MM.1S (cell line): ENCODE measurements around the gene SFI1.

Experiments
- DNase-seq: peaks from one replicate; pipeline ENCODE4 v3.0.0-alpha.2; 2015
- H2AFZ ChIP-seq: fragments of 300-600 bp; sonication (generic); 2 replicates; pipeline ENCODE4 v1.6.0; 2016; ENCODE audit warnings: antibody characterized with exemption, low read length
- H3F3A ChIP-seq: fragments of 300-600 bp; sonication (generic); 2 replicates; pipeline ENCODE4 v1.6.1; 2016; ENCODE audit warnings: mild to moderate bottlenecking, antibody characterized with exemption, low read length, moderate library complexity, mixed read lengths; ENCODE audit not compliant: insufficient read depth
- H3K27ac ChIP-seq: fragments of 300-600 bp; sonication (generic); 2 replicates; pipeline ENCODE4 v1.5.1; 2016; ENCODE audit warnings: mild to moderate bottlenecking, low read length
- H3K27me3 ChIP-seq: fragments of 300-600 bp; sonication (generic); replicated peaks from 2 replicates; pipeline ENCODE4 v1.6.0; 2016; ENCODE audit warnings: low read length; ENCODE audit not compliant: insufficient read depth
- H3K36me3 ChIP-seq: fragments of 300-600 bp; sonication (generic); replicated peaks from 2 replicates; pipeline ENCODE4 v1.6.1; 2016; ENCODE audit warnings: mild to moderate bottlenecking, low read length, mixed read lengths; ENCODE audit not compliant: insufficient read depth
- H3K4me1 ChIP-seq: fragments of 300-600 bp; sonication (generic); 2 replicates; pipeline ENCODE4 v1.6.1; 2016; ENCODE audit warnings: low read length, mixed read lengths
- H3K4me2 ChIP-seq: fragments of 300-600 bp; sonication (generic); 2 replicates; pipeline ENCODE4 v1.6.0; 2016; ENCODE audit warnings: low read depth, low read length
- H3K4me3 ChIP-seq: fragments of 300-600 bp; sonication (generic); 2 replicates; pipeline ENCODE4 v1.5.1; 2016; ENCODE audit warnings: low read length, mixed read lengths
- H3K79me2 ChIP-seq: fragments of 300-600 bp; sonication (generic); 2 replicates; pipeline ENCODE4 v1.6.1; 2016; ENCODE audit warnings: mixed run types, low read length, mixed read lengths
- H3K9ac ChIP-seq: fragments of 300-600 bp; sonication (generic); 2 replicates; pipeline ENCODE4 v1.6.1; 2016; ENCODE audit warnings: low read length, mixed read lengths
- H3K9me2 ChIP-seq: fragments of 300-600 bp; sonication (generic); replicated peaks from 2 replicates; pipeline ENCODE4 v1.6.1; 2016; ENCODE audit warnings: mild to moderate bottlenecking, low read length, mixed read lengths; ENCODE audit not compliant: insufficient read depth
- H3K9me3 ChIP-seq: fragments of 300-600 bp; sonication (generic); replicated peaks from 2 replicates; pipeline ENCODE4 v1.6.1; 2016; ENCODE audit warnings: mild to moderate bottlenecking, low read length, mixed read lengths; ENCODE audit not compliant: insufficient read depth
- H4K20me1 ChIP-seq: fragments of 300-600 bp; sonication (generic); 2 replicates; pipeline ENCODE4 v1.6.1; 2016; ENCODE audit warnings: mild to moderate bottlenecking, low read length, moderate library complexity, mixed read lengths; ENCODE audit not compliant: insufficient read depth
- EZH2 ChIP-seq: fragments of 300-600 bp; sonication (generic); optimal IDR thresholded peaks from 2 replicates; pipeline ENCODE3; 2017; ENCODE audit warnings: low read depth, mild to moderate bottlenecking, antibody characterized with exemption, low read length, mixed read lengths
- EZH2phosphoT487 ChIP-seq: fragments of 300-600 bp; sonication (generic); IDR thresholded peaks from 2 replicates; pipeline ENCODE4 v1.6.1; 2018; ENCODE audit warnings: antibody characterized with exemption, low read length
- TF ChIP-seq, protein P1 (sequence below): fragments of 300-600 bp; sonication (generic); IDR thresholded peaks from 2 replicates; pipeline ENCODE4 v1.5.1; 2016; ENCODE audit warnings: antibody characterized with exemption, low read length, mixed read lengths

SFI1 gene

DNA sequence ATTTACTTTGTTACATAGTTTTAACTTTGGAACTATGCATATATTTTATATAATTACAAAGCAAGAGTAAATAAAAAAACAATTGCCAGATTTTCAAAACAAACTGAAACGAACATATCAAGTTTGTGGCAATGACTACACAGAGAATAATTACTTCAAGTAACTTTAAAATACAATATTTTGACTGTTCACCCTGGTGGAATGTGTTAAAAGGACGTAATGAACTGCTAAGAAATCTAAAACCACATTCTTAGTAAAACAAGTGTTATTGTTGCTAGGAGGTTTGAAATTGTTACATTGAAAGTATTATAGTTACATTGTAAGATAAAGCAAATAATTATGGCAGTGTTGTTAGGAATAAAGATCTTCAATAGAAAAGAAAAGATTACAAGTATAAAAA is 71.4 kb downstream of the SFI1 start:
- H2AFZ ChIP-seq, result no peak overlapping the region
- H3K9ac ChIP-seq, result no peak overlapping the region
- no peaks in the 10 kb centered on the region for H3K27me3 ChIP-seq
- no peaks in the 10 kb centered on the region for H3K4me1 ChIP-seq
- TF ChIP-seq EZH2 (no peak), EZH2phosphoT487 (no peak)
- TF ChIP-seq, protein P1, sequence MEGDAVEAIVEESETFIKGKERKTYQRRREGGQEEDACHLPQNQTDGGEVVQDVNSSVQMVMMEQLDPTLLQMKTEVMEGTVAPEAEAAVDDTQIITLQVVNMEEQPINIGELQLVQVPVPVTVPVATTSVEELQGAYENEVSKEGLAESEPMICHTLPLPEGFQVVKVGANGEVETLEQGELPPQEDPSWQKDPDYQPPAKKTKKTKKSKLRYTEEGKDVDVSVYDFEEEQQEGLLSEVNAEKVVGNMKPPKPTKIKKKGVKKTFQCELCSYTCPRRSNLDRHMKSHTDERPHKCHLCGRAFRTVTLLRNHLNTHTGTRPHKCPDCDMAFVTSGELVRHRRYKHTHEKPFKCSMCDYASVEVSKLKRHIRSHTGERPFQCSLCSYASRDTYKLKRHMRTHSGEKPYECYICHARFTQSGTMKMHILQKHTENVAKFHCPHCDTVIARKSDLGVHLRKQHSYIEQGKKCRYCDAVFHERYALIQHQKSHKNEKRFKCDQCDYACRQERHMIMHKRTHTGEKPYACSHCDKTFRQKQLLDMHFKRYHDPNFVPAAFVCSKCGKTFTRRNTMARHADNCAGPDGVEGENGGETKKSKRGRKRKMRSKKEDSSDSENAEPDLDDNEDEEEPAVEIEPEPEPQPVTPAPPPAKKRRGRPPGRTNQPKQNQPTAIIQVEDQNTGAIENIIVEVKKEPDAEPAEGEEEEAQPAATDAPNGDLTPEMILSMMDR, result no peak
- H3K4me2 ChIP-seq, result no peak overlapping the region
- H3K79me2 ChIP-seq, result no peaks in the 10 kb centered on the region
- no peaks in the 10 kb centered on the region for H3K9me2 ChIP-seq
- H3K4me3 ChIP-seq, result no peak overlapping the region
- no peaks in the 10 kb centered on the region for H3F3A ChIP-seq
- no peaks in the 10 kb centered on the region for H3K9me3 ChIP-seq
- no peak overlapping the region for H3K27ac ChIP-seq
- no peak for DNase-seq
- no peaks in the 10 kb centered on the region for H3K36me3 ChIP-seq
- H4K20me1 ChIP-seq, result no peaks in the 10 kb centered on the region

GRCh38 chr22:31569126-31569525 is 72.8 kb downstream of the SFI1 start:
- Histone ChIP-seq H3K27me3 (no peaks in the 10 kb centered on the region), H3K9me3 (no peaks in the 10 kb centered on the region), H3K36me3 (no peaks in the 10 kb centered on the region; the same call in 1 of the 2 replicates)

DNA sequence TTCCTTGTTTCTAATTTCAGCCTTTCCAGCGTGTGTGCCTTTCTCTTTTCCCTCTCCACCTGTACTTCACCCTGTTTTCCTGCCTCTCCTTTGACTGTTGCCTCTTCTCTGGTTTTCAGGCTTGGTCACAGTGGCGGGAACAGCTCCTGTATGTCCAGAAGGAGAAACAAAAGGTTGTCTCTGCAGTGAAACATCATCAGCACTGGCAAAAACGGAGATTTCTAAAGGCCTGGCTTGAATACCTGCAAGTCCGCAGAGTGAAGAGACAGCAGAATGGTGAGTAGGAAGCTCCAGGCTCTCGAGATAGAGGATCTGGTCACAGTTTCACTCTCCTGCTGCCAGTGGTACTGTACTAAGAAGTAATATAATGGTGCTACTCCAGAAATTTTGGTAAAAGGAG is 76.6 kb downstream of the SFI1 start:
- TF ChIP-seq EZH2, result no peak
- TF ChIP-seq EZH2phosphoT487, result no peak
- TF ChIP-seq, protein P1, result no peak
- DNase-seq, result no peak
- Histone ChIP-seq H4K20me1 (no peaks in the 10 kb centered on the region), H3K9me2 (no peaks in the 10 kb centered on the region), H3K27me3 (no peaks in the 10 kb centered on the region), H3F3A (no peaks in the 10 kb centered on the region), H3K4me2 (no peak overlapping the region), H3K79me2 (no peaks in the 10 kb centered on the region), H3K4me1 (no peaks in the 10 kb centered on the region), H3K9me3 (no peaks in the 10 kb centered on the region), H3K27ac (no peak overlapping the region), H3K36me3 (no peaks in the 10 kb centered on the region; the same call in 1 of the 2 replicates), H3K4me3 (no peak overlapping the region), H3K9ac (no peak overlapping the region), H2AFZ (no peak overlapping the region)

More at GRCh38 chr22:31569126-31569525, 72.8 kb downstream of the SFI1 start:
- Histone ChIP-seq H3F3A (no peaks in the 10 kb centered on the region), H3K27ac (no peak overlapping the region), H2AFZ (no peak overlapping the region), H3K9ac (no peak overlapping the region), H3K79me2 (no peaks in the 10 kb centered on the region), H3K4me1 (no peaks in the 10 kb centered on the region), H3K4me2 (no peak overlapping the region), H3K4me3 (no peak overlapping the region), H3K9me2 (no peaks in the 10 kb centered on the region), H4K20me1 (no peaks in the 10 kb centered on the region)
- TF ChIP-seq EZH2, result no peak
- TF ChIP-seq, protein P1, result no peak
- DNase-seq, result no peak
